Liver (tissue), 9 donors: Measurements from ENCODE around the gene CD37. TPM values are rescaled to one million over a fixed set of nuclear protein-coding genes. Genes with fewer than 3 reads are reported as not detected.
A peak's percentile ranks its signal among the peaks of the same experiment; 100 is the strongest.

Source experiments
- DNase-seq: peaks from one replicate; pipeline ENCODE4 v3.0.0-alpha.2; 2017; ENCODE audit warnings: low spot score
- H3K27ac ChIP-seq, 2 donors: one replicate each; pipeline ENCODE4 v1.7.0; 2013; ENCODE audit warnings: inconsistent platforms in 2 of 2, low read length in 2 of 2, control low read depth in 1 of 2, low read depth in 1 of 2, mild to moderate bottlenecking in 1 of 2
- H3K27me3 ChIP-seq, 4 donors: one replicate each; pipeline versions ENCODE4 v1.6.1 to v1.7.0; 2013; ENCODE audit warnings: low read length in 3 of 4, inconsistent platforms in 1 of 4, mild to moderate bottlenecking in 1 of 4, moderate library complexity in 1 of 4; ENCODE audit not compliant: control insufficient read depth in 4 of 4, insufficient read depth in 4 of 4
- H3K36me3 ChIP-seq, 4 donors: one replicate each; pipeline versions ENCODE4 v1.6.1 to v1.7.0; 2013; ENCODE audit warnings: low read length in 3 of 4, mild to moderate bottlenecking in 3 of 4, low read depth in 1 of 4, moderate library complexity in 1 of 4; ENCODE audit not compliant: control insufficient read depth in 4 of 4, insufficient read depth in 3 of 4
- H3K4me1 ChIP-seq, 4 donors: one replicate each; pipeline versions ENCODE4 v1.6.1 to v1.7.0; 2013; ENCODE audit warnings: low read length in 3 of 4, mild to moderate bottlenecking in 3 of 4, moderate library complexity in 1 of 4; ENCODE audit not compliant: control insufficient read depth in 4 of 4, insufficient read depth in 4 of 4
- H3K4me3 ChIP-seq, 3 donors: one replicate each; pipeline versions ENCODE4 v1.6.1 to v1.7.0; 2013; ENCODE audit warnings: low read length in 3 of 3, control low read depth in 1 of 3, low read depth in 1 of 3, mild to moderate bottlenecking in 1 of 3
- H3K9ac ChIP-seq, 2 donors: one replicate each; pipeline ENCODE4 v1.7.0; 2013; ENCODE audit warnings: low read length in 2 of 2, mild to moderate bottlenecking in 2 of 2, moderate library complexity in 2 of 2, control low read depth in 1 of 2, low read depth in 1 of 2
- H3K9me3 ChIP-seq, 4 donors: one replicate each; pipeline versions ENCODE4 v1.6.1 to v1.7.0; 2013; ENCODE audit warnings: low read length in 3 of 4; ENCODE audit not compliant: control insufficient read depth in 4 of 4
- ATF3 ChIP-seq: IDR thresholded peaks from 2 replicates; pipeline ENCODE4 v1.6.1; 2016; ENCODE audit warnings: antibody characterized with exemption
- CTCF ChIP-seq: fragments of 150-350 bp; IDR thresholded peaks from 2 replicates; pipeline ENCODE4 v1.5.1; 2017; ENCODE audit warnings: improper control_type of control experiment, low read depth, low read length; ENCODE audit not compliant: missing input control
- EGR1 ChIP-seq, 2 donors: IDR thresholded peaks; 2 replicates each; pipeline ENCODE4 v1.6.1; 2016 to 2018; ENCODE audit warnings: antibody characterized with exemption in 2 of 2, low read depth in 2 of 2
- HNF4G ChIP-seq: IDR thresholded peaks from 2 replicates; pipeline ENCODE4 v1.6.1; 2016; ENCODE audit warnings: antibody characterized with exemption
- JUND ChIP-seq, 2 donors: IDR thresholded peaks; 2 replicates each; pipeline ENCODE4 v1.6.1; 2016; ENCODE audit warnings: antibody characterized with exemption in 2 of 2
- RAD21 ChIP-seq, 2 donors: IDR thresholded peaks; 2 replicates each; pipeline ENCODE4 v1.6.1; 2016; ENCODE audit warnings: antibody characterized with exemption in 2 of 2, mild to moderate bottlenecking in 2 of 2
- REST ChIP-seq: IDR thresholded peaks from 2 replicates; pipeline ENCODE4 v1.6.1; 2016; ENCODE audit warnings: antibody characterized with exemption, mild to moderate bottlenecking
- RXRA ChIP-seq, 2 donors: IDR thresholded peaks; 2 replicates each; pipeline ENCODE4 v1.6.1; 2017 to 2018; ENCODE audit warnings: antibody characterized with exemption in 2 of 2, mild to moderate bottlenecking in 1 of 2
- SP1 ChIP-seq: IDR thresholded peaks from 2 replicates; pipeline ENCODE4 v1.6.1; 2018; ENCODE audit warnings: antibody characterized with exemption, mild to moderate bottlenecking
- TAF1 ChIP-seq: conservative IDR thresholded peaks from 2 replicates; pipeline ENCODE4 v1.6.1; 2016; ENCODE audit warnings: antibody characterized with exemption, mild to moderate bottlenecking
- WGBS: extraction: QIAGEN DNeasy Blood & Tissue Kit; methylation state at CpG from one replicate; pipeline ENCODE4 v1.1.7; 2013; 5-methylcytosine and 5-hydroxymethylcytosine counted together
- polyA plus RNA-seq, 2 donors: library from polyadenylated mRNA; stranded (reverse) in 1 of 2; unstranded in 1 of 2; fragments of 200-250 nt in 1 of 2; fragments of >200 nt in 1 of 2; fragmentation: Nextera tagmentation in 1 of 2; extraction: Ambion mirVana in 1 of 2; gene quantifications; one replicate each; pipeline versions ENCODE4 v1.2.1 to v1.2.3, GENCODE V29; 2013 to 2015
- total RNA-seq, 2 donors: library from RNA; depleted of rRNA; stranded (reverse); fragments of >200 nt; gene quantifications; one replicate each; pipeline ENCODE4 v1.2.3, GENCODE V29; 2014
- donor health status: healthy.
- donor health status: healthy.
- donor health status: healthy.
- donor health status: healthy.
- donor health status: healthy.

Gene CD37
- total and polyA plus RNA-seq, 4 donors: 2.9 to 9.6 (median 3.9) TPM

- H3K4me1 ChIP-seq: no peaks in the 10 kb centered on the region
- no peak for DNase-seq
- WGBS: 90% methylated on average over 3 of the region's 3 CpGs
- H3K36me3 ChIP-seq: no peaks in the 10 kb centered on the region
- no peak overlapping the region for H3K4me3 ChIP-seq
- no peak overlapping the region for H3K9ac ChIP-seq
- TF ChIP-seq HNF4G (no peak), CTCF (no peak), EGR1 (IDR thresholded peaks at IDR 0.05; ENCODE audit: low read depth in 2 of 2) (no peak), JUND (IDR thresholded peaks at IDR 0.05) (no peak), SP1 (no peak), ATF3 (no peak), TAF1 (no peak), RXRA (IDR thresholded peaks at IDR 0.05) (no peak)
- H3K27ac ChIP-seq: no peak overlapping the region
- no peaks in the 10 kb centered on the region for H3K9me3 ChIP-seq
- no peaks in the 10 kb centered on the region for H3K27me3 ChIP-seq
Measured at GRCh38 chr19:49326165-49326704, 9.0 kb upstream of the CD37 start.

DNA sequence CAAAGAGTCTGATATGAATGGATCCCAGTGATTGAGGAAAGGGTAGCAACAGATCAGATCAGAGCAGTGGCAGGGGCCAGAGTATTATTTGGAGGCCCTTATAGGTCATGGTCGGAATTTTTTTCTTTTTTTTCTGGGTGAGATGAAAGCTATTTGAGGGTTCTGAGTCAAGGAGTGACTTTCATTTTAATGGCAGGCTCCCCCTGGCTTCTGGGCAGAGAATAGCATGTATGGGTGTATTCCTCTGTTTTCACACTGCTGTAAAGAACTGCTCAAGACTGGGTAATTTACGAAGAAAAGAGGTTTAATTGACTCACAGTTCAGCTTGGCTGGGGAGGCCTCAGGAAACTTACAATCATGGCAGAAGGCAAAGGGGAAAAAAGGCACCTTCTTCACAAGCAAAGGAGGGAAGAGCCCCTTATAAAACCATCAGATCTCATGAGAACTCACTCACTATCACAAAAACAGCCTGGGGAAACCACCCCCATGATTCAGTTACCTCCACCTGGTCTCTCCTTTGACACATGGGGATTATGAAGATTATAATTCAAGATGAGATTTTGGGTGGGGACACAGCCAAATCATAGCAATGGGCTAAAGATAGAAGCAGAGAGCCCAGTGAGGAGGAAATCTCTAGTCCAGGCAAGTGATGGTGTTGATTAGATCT, 7.2 kb upstream of the CD37 start:
- no peak overlapping the region for H3K27ac ChIP-seq
- peaks cover 0 to 7% (median 2%) of the 10 kb centered on the region in 4 donors for H3K4me1 ChIP-seq
- no peaks in the 10 kb centered on the region for H3K36me3 ChIP-seq
- H3K9ac ChIP-seq: no peak overlapping the region
- TF ChIP-seq REST (no peak), CTCF (peak; percentile 60), RAD21 (IDR thresholded peaks at IDR 0.05) (peak; percentile 51 to 68)
- WGBS: 50% methylated on average over 2 of the region's 2 CpGs
- H3K9me3 ChIP-seq: no peaks in the 10 kb centered on the region
- H3K27me3 ChIP-seq: no peaks in the 10 kb centered on the region
- no peak overlapping the region for H3K4me3 ChIP-seq
- DNase-seq: no peak
